MCF 10A (cell line): ENCODE measurements around the gene HES7. TPM values are rescaled to one million over a fixed set of nuclear protein-coding genes. Genes with fewer than 3 reads are reported as not detected.
"Not testable (repeated sequence)": the region's sequence is repeated elsewhere in the genome, so short reads cannot be mapped to it uniquely, and the experiment has no call there.

Source experiments
- Bru-seq: library from RNA; stranded (reverse); fragments of 400-500 nt; gene quantifications from one replicate; lab custom pipeline; 2021; lab: Mats Ljungman, UMichigan
- BruChase-seq, 2 experiments: library from RNA; stranded (reverse); fragments of 400-500 nt; gene quantifications; one replicate each; lab custom pipeline; 2021; lab: Mats Ljungman, UMichigan
- BruUV-seq: library from RNA; stranded (reverse); fragments of 400-500 nt; replicated peaks from 2 replicates; lab custom pipeline; 2021; lab: Mats Ljungman, UMichigan
- CTCF ChIA-PET: fragments of 300-600 bp; sonication (Branson Sonifier 250); formaldehyde crosslinking; extraction: SDS; loops from one replicate; lab custom pipeline; 2021; ENCODE audit warnings: antibody characterized with exemption, inconsistent platforms; lab: Yijun Ruan, JAX
- POLR2A ChIA-PET: fragments of 300-600, 350-650 bp; sonication (Branson Sonifier 250); formaldehyde crosslinking; extraction: SDS; loops from one replicate; lab custom pipeline; 2020; ENCODE audit warnings: antibody characterized with exemption, inconsistent platforms; lab: Yijun Ruan, JAX
- DNase-seq: peaks from one replicate; pipeline ENCODE4 v3.0.0-alpha.2; 2018; ENCODE audit not compliant: unreplicated experiment
- H3K27ac Mint-ChIP-seq: one replicate; pipeline ENCODE4 v1.8.0; 2022; ENCODE audit warnings: mild to moderate bottlenecking, low read depth, mixed read lengths; ENCODE audit not compliant: unreplicated experiment
- H3K27me3 Mint-ChIP-seq: one replicate; pipeline ENCODE4 v1.8.0; 2022; ENCODE audit warnings: mixed read lengths; ENCODE audit not compliant: insufficient read depth, unreplicated experiment
- H3K36me3 Mint-ChIP-seq: one replicate; pipeline ENCODE4 v1.8.0; 2022; ENCODE audit warnings: mild to moderate bottlenecking, moderate library complexity, mixed read lengths; ENCODE audit not compliant: insufficient read depth, unreplicated experiment
- H3K4me1 Mint-ChIP-seq: one replicate; pipeline ENCODE4 v1.8.0; 2022; ENCODE audit warnings: mixed read lengths; ENCODE audit not compliant: insufficient read depth, unreplicated experiment
- H3K4me3 Mint-ChIP-seq: one replicate; pipeline ENCODE4 v1.8.0; 2022; ENCODE audit warnings: mild to moderate bottlenecking, moderate library complexity, mixed read lengths; ENCODE audit not compliant: unreplicated experiment
- H3K9me3 Mint-ChIP-seq: one replicate; pipeline ENCODE4 v1.8.0; 2022; ENCODE audit warnings: mixed read lengths; ENCODE audit not compliant: unreplicated experiment
- intact Hi-C: fragments of 100-400 bp; cut with micrococcal nuclease; formaldehyde crosslinking; loops from 2 replicates; pipeline ENCODE4 v1.14.1; 2022
- long read RNA-seq: library from polyadenylated mRNA; stranded (forward); transcript quantifications from one replicate; pipeline ENCODE4 v2.0.0, GENCODE V29; 2022
- total RNA-seq: library from RNA; stranded (reverse); gene quantifications from 2 replicates; pipeline ENCODE4 v1.2.3, GENCODE V29; 2022
- TF ChIP-seq, protein P1 (sequence below): fragments of 200-600 bp; IDR thresholded peaks from one replicate; pipeline ENCODE4 v1.8.0; 2022; ENCODE audit warnings: antibody characterized with exemption, mild to moderate bottlenecking; ENCODE audit not compliant: unreplicated experiment

Gene HES7
- total RNA-seq (5.8 and 5.9 TPM in 2 replicates), Bru-seq, nascent RNA (percentile 36 among the genes with signal in this experiment), BruChase-seq, experiment 1, labeled RNA remaining after a 6-hour chase (percentile 22 among the genes with signal in this experiment), BruChase-seq, experiment 2, labeled RNA remaining after a 2-hour chase (percentile 38 among the genes with signal in this experiment)
- long read RNA-seq, partial matches to known transcripts, result 1 of 4 reads
- long read RNA-seq, other reads (novel, unspliced or antisense), result 1 of 4 reads

DNA sequence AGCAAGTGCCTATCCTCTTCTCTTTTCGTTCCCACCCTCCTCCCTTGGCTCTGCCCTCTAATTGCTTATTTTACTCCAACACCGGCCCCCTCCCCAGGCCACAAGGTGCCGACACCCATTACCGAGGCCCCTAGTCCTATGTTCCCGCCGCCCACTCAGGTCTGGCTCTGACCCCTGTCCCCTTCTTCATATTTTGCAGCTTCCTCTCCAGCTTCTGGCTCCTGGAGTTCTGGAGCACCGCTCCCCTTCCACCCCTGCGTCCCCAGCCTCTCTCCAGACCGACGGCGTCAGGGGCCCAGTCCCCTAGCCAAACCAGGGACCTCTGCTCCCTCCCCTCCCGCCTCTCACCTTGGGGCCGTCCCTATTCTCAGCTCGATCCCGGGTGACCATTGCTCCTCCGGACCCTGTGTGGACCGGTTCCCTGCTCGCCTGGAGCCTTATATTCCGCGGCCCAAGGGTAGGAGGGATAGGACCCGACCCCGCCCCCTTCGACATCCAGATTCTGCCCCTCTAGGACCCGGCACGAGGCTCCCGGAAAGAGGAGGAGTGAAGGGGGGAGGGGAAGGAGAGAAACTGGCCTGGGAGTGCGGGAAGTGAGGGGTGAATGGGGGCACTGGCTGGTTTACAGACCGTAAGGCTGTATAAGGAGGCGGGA, at the start of gene HES7:
TSS of gene HES7 (minus strand) at position 412 of the 655 bp plus-strand sequence. CDS start at position 390, 22 bp downstream.
- Mint-ChIP-seq H3K9me3 (no peaks in the 10 kb centered on the region), H3K4me3 (peak within 1 kb of the TSS; percentile 77), H3K36me3 (peaks cover 44% of the 10 kb centered on the region), H3K4me1 (peaks cover 47% of the 10 kb centered on the region), H3K27ac (peak within 1 kb of the TSS; percentile 0), H3K27me3 (no peaks in the 10 kb centered on the region)
- DNase-seq, result peak; percentile 73
- ChIA-PET POLR2A (interaction anchor here (0.6 to 4.0 kb wide), 16 partner anchors 9 to 267 kb away, joined by 3 to 101 read pairs (median 4); partner anchors contain the start of genes BORCS6, NAA38, PER1 and SLC25A35), CTCF (interaction anchor here (0.7 to 3.1 kb wide), 8 partner anchors 14 to 226 kb away, joined by 3 to 12 read pairs (median 4); no protein-coding TSS in a partner anchor)
- TF ChIP-seq, protein P1, sequence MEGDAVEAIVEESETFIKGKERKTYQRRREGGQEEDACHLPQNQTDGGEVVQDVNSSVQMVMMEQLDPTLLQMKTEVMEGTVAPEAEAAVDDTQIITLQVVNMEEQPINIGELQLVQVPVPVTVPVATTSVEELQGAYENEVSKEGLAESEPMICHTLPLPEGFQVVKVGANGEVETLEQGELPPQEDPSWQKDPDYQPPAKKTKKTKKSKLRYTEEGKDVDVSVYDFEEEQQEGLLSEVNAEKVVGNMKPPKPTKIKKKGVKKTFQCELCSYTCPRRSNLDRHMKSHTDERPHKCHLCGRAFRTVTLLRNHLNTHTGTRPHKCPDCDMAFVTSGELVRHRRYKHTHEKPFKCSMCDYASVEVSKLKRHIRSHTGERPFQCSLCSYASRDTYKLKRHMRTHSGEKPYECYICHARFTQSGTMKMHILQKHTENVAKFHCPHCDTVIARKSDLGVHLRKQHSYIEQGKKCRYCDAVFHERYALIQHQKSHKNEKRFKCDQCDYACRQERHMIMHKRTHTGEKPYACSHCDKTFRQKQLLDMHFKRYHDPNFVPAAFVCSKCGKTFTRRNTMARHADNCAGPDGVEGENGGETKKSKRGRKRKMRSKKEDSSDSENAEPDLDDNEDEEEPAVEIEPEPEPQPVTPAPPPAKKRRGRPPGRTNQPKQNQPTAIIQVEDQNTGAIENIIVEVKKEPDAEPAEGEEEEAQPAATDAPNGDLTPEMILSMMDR, result no peak
- no TSS peak for BruUV-seq
- intact Hi-C loops, result loop anchor here (1.0 to 5.0 kb wide), 2 partner anchors 28 to 258 kb away; partner anchors contain the start of genes PER1 and RPL26

DNA sequence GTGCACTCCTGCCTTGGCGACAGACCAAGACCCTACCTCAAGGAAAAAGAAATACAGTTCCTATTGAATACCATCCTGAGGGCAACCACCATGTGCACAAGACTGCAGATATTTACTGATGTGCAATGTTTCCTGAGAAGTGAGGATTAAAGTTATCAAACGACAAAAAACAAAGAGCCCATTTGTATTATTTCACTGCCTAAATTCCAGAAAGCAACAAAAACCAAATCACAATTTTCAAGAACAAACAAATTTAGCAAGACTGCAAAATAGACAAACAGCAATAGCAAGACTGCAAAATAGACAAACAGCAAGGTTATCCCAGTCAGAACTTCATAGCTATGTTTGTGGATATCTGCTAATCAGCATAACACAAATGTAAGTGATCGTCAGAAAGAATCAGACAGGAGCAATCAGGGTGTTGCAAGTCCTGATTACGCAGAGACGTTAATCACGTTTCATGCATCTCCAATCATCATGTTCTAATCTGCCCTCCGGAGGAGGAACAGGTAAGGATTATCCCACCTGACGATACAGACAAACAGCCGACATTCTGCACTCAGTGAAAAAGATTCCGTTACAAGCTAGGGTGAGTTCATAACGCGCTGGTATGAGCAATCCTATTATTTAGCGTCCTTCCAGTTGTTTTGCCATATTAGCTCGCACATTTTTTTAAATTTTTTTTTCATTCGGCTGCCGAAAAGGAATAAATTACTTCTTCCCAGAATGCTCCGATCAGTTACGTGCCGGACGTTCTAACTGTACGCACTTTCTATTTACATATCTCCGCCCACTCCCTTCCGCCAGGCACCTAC, 49.4 kb upstream of the HES7 start:
- H3K4me3 Mint-ChIP-seq, result peak overlapping the region; percentile 91
- no peaks in the 10 kb centered on the region for H3K27me3 Mint-ChIP-seq
- H3K9me3 Mint-ChIP-seq, result no peaks in the 10 kb centered on the region
- peak; percentile 99 for DNase-seq
- BruUV-seq, result TSS peak; percentile 99
- CTCF ChIA-PET, result interaction anchor here (0.6 to 0.9 kb wide), 4 partner anchors 9 to 114 kb away, joined by 3 to 5 read pairs (median 3); no protein-coding TSS in a partner anchor
- TF ChIP-seq, protein P1, result no peak
- peaks cover 27% of the 10 kb centered on the region for H3K4me1 Mint-ChIP-seq
- H3K36me3 Mint-ChIP-seq, result peaks cover 9% of the 10 kb centered on the region
- peak overlapping the region; percentile 100 for H3K27ac Mint-ChIP-seq
- intact Hi-C loops, result loop anchor here (1.0 kb wide), 2 partner anchors 14 to 54 kb away; no protein-coding TSS in a partner anchor
- POLR2A ChIA-PET, result interaction anchor here (0.6 to 7.6 kb wide), 32 partner anchors 9 to 903 kb away, joined by 3 to 148 read pairs (median 6); partner anchors contain the start of genes ALOXE3, BORCS6, CTC1 and HES7

DNA sequence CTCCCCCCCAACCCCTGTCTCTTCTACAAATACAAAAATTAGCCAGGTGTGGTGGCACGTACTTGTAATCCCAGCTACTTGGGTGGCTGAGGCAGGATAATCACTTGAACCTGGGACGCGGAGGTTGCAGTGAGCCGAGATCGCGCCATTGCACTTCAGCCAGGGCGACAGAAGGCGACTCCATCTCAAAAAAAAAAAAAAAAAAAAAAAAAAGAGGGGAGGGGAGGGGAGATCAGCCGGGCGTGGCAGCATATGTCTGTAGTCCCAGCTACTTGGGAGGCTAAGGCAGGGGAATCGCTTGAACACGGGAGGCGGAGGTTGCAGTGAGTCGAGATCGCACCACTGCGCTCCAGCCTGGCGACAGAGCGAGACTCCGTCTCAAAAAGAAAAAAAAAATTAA, 46.3 kb upstream of the HES7 start:
- BruUV-seq, H3K4me3 Mint-ChIP-seq: not testable (repeated sequence)

DNA sequence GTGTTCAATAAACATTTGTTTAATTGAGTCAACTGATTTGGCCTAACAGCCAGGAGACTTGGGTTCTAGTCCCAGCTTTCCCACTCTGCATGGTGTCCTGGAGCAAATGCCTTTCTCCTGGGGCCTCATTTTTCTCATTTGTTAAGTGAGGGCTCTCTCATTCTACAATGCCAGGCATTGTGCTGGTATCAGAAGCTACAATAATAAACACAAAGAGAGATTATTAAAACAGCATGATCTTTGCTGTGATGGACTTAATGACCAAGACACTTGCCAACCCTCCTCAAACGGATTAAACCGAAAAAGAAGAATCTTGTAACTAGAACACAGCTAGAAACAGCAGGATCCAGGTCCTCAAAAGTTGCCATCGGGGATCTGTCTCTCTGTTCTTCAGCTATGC, 43.6 kb upstream of the HES7 start:
- ChIA-PET CTCF (interaction anchor here (0.7 to 2.4 kb wide), 3 partner anchors 9 to 17 kb away, joined by 3 to 10 read pairs (median 3); no protein-coding TSS in a partner anchor), POLR2A (interaction anchor here (0.6 to 2.2 kb wide), 9 partner anchors 9 to 83 kb away, joined by 3 to 15 read pairs (median 4); partner anchors contain the start of gene BORCS6)
- no peaks in the 10 kb centered on the region for H3K27me3 Mint-ChIP-seq
- H3K4me3 Mint-ChIP-seq, result no peak overlapping the region
- peaks cover 10% of the 10 kb centered on the region for H3K4me1 Mint-ChIP-seq
- no peak for DNase-seq
- no TSS peak for BruUV-seq
- H3K27ac Mint-ChIP-seq, result no peak overlapping the region
- intact Hi-C loops, result no loop called here
- no peaks in the 10 kb centered on the region for H3K9me3 Mint-ChIP-seq
- H3K36me3 Mint-ChIP-seq, result peaks cover 11% of the 10 kb centered on the region
- TF ChIP-seq, protein P1, result no peak

More for the DNA sequence above, 46.3 kb upstream of the HES7 start:
- peaks cover 11% of the 10 kb centered on the region for H3K4me1 Mint-ChIP-seq
- ChIA-PET POLR2A (interaction anchor here (0.7 to 1.2 kb wide), 4 partner anchors 12 to 33 kb away, joined by 3 to 5 read pairs (median 4); no protein-coding TSS in a partner anchor), CTCF (interaction anchor here (0.7 kb wide), 2 partner anchors 9 to 16 kb away, joined by 3 read pairs; no protein-coding TSS in a partner anchor)
- H3K9me3 Mint-ChIP-seq, intact Hi-C loops, H3K27ac Mint-ChIP-seq, H3K27me3 Mint-ChIP-seq, DNase-seq, H3K36me3 Mint-ChIP-seq: not testable (repeated sequence)
